SK-N-SH treated with all-trans-retinoic acid at 6 μM for 48 hours (cell line): ENCODE measurements around the gene PSMB8.

Experiments used
- GLIS3 ChIP-seq: fragments of 250-450 bp; sonication (Bioruptor Pico); IDR thresholded peaks from 2 replicates; pipeline ENCODE4 v1.5.0; 2020; ENCODE audit warnings: mild to moderate bottlenecking, moderate library complexity
- OSR1 ChIP-seq: fragments of 250-450 bp; sonication (Bioruptor Pico); IDR thresholded peaks from 2 replicates; pipeline ENCODE4 v1.8.0; 2022; ENCODE audit warnings: moderate library complexity, mild to moderate bottlenecking, inconsistent platforms
- RARB ChIP-seq: fragments of 250-450 bp; sonication (Bioruptor Pico); IDR thresholded peaks from 2 replicates; pipeline ENCODE4 v1.8.0; 2021; ENCODE audit warnings: mild to moderate bottlenecking, moderate library complexity
- SNAI2 ChIP-seq: fragments of 250-450 bp; sonication (Bioruptor Pico); IDR thresholded peaks from 2 replicates; pipeline ENCODE4 v1.5.0; 2020; ENCODE audit warnings: mild to moderate bottlenecking, moderate library complexity
- ZFP3 ChIP-seq: fragments of 250-450 bp; sonication (Bioruptor Pico); IDR thresholded peaks from 2 replicates; pipeline ENCODE4 v1.5.0; 2020; ENCODE audit warnings: mild to moderate bottlenecking, moderate library complexity
- ZFP30 ChIP-seq: fragments of 450-650 bp; formaldehyde crosslinking; IDR thresholded peaks from 2 replicates; pipeline ENCODE4 v1.5.0; 2022; ENCODE audit warnings: mild to moderate bottlenecking, moderate library complexity
- TF ChIP-seq, protein P1 (sequence below): fragments of 250-450 bp; sonication (Bioruptor Pico); IDR thresholded peaks from 2 replicates; pipeline ENCODE4 v1.5.1; 2021; ENCODE audit warnings: mild to moderate bottlenecking, moderate library complexity
- TF ChIP-seq, protein P2 (sequence below): fragments of 250-450 bp; sonication (Bioruptor Pico); IDR thresholded peaks from 2 replicates; pipeline ENCODE4 v1.8.0; 2021; ENCODE audit warnings: low read depth, mild to moderate bottlenecking, moderate library complexity, borderline replicate concordance
- TF ChIP-seq, protein P3 (sequence below): fragments of 250-450 bp; sonication (Bioruptor Pico); IDR thresholded peaks from 2 replicates; pipeline ENCODE4 v1.8.0; 2020; ENCODE audit warnings: mild to moderate bottlenecking, moderate library complexity, borderline replicate concordance

DNA sequence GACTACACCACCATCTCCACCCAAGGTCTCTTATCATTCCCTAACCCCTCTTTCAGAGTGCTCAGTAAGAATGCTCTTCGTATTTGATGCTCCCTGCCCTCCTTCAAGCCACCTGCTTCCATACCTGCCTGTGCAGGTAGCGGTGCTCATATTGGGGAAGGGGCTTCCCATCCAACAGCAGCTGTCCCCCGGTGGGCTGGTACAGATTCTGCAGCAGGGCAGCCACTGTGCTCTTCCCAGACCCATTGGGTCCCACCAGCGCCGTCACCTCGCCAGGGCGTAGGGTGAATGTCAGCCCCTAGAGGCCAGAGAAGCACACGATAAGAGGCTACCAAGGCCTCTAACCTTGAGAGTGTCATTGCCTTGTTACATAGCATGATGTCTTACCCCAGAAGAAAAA is 3.9 kb upstream of the PSMB8 start:
- TF ChIP-seq OSR1, result no peak
- TF ChIP-seq SNAI2 (CRISPR knock-in tag), result no peak
- TF ChIP-seq ZFP3, result no peak
- TF ChIP-seq GLIS3 (CRISPR knock-in tag), result no peak
- TF ChIP-seq, protein P1, sequence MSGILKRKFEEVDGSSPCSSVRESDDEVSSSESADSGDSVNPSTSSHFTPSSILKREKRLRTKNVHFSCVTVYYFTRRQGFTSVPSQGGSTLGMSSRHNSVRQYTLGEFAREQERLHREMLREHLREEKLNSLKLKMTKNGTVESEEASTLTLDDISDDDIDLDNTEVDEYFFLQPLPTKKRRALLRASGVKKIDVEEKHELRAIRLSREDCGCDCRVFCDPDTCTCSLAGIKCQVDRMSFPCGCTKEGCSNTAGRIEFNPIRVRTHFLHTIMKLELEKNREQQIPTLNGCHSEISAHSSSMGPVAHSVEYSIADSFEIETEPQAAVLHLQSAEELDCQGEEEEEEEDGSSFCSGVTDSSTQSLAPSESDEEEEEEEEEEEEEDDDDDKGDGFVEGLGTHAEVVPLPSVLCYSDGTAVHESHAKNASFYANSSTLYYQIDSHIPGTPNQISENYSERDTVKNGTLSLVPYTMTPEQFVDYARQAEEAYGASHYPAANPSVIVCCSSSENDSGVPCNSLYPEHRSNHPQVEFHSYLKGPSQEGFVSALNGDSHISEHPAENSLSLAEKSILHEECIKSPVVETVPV (CRISPR knock-in tag), result no peak
- TF ChIP-seq ZFP30 (CRISPR knock-in tag), result no peak
- TF ChIP-seq RARB (CRISPR knock-in tag), result no peak
- TF ChIP-seq, protein P2, sequence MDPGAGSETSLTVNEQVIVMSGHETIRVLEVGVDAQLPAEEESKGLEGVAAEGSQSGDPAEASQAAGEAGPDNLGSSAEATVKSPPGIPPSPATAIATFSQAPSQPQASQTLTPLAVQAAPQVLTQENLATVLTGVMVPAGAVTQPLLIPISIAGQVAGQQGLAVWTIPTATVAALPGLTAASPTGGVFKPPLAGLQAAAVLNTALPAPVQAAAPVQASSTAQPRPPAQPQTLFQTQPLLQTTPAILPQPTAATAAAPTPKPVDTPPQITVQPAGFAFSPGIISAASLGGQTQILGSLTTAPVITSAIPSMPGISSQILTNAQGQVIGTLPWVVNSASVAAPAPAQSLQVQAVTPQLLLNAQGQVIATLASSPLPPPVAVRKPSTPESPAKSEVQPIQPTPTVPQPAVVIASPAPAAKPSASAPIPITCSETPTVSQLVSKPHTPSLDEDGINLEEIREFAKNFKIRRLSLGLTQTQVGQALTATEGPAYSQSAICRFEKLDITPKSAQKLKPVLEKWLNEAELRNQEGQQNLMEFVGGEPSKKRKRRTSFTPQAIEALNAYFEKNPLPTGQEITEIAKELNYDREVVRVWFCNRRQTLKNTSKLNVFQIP (CRISPR knock-in tag), result no peak
- TF ChIP-seq, protein P3, sequence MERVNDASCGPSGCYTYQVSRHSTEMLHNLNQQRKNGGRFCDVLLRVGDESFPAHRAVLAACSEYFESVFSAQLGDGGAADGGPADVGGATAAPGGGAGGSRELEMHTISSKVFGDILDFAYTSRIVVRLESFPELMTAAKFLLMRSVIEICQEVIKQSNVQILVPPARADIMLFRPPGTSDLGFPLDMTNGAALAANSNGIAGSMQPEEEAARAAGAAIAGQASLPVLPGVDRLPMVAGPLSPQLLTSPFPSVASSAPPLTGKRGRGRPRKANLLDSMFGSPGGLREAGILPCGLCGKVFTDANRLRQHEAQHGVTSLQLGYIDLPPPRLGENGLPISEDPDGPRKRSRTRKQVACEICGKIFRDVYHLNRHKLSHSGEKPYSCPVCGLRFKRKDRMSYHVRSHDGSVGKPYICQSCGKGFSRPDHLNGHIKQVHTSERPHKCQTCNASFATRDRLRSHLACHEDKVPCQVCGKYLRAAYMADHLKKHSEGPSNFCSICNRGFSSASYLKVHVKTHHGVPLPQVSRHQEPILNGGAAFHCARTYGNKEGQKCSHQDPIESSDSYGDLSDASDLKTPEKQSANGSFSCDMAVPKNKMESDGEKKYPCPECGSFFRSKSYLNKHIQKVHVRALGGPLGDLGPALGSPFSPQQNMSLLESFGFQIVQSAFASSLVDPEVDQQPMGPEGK (CRISPR knock-in tag), result no peak
